GM19099 (cell line): Measurements from ENCODE around the gene ZNF488.

Source experiments
- POLR2A ChIP-seq: IDR thresholded peaks from 3 replicates; pipeline ENCODE4 v1.6.1; 2011; ENCODE audit warnings: low read depth; ENCODE audit not compliant: insufficient read length; ENCODE audit errors: extremely low read depth

Gene ZNF488

GRCh38 chr10:47412869-47413268 is 28.8 kb upstream of the ZNF488 start:
- no peak for TF ChIP-seq POLR2A

- no peak for TF ChIP-seq POLR2A
Measured at GRCh38 chr10:47412177-47412730, 28.2 kb upstream of the ZNF488 start.

GRCh38 chr10:47410862-47411261 is 26.8 kb upstream of the ZNF488 start:
- TF ChIP-seq POLR2A = no peak

GRCh38 chr10:47410271-47410670 is 26.2 kb upstream of the ZNF488 start:
- TF ChIP-seq POLR2A = no peak

GRCh38 chr10:47409866-47410256 is 25.8 kb upstream of the ZNF488 start:
- no peak for TF ChIP-seq POLR2A

- no peak for TF ChIP-seq POLR2A
Measured at GRCh38 chr10:47409171-47409865, 25.2 kb upstream of the ZNF488 start.

- no peak for TF ChIP-seq POLR2A
Measured at GRCh38 chr10:47408606-47409005, 24.5 kb upstream of the ZNF488 start.

- no peak for TF ChIP-seq POLR2A
Measured at GRCh38 chr10:47406870-47407691, 23.0 kb upstream of the ZNF488 start.

GRCh38 chr10:47406548-47406869 is 22.4 kb upstream of the ZNF488 start:
- no peak for TF ChIP-seq POLR2A

- no peak for TF ChIP-seq POLR2A
Measured at GRCh38 chr10:47405857-47406547, 21.9 kb upstream of the ZNF488 start.

- TF ChIP-seq POLR2A = no peak
Measured at GRCh38 chr10:47404937-47405336, 20.8 kb upstream of the ZNF488 start.

- TF ChIP-seq POLR2A = no peak
Measured at GRCh38 chr10:47404446-47404845, 20.4 kb upstream of the ZNF488 start.

GRCh38 chr10:47403446-47404318 is 19.6 kb upstream of the ZNF488 start:
- TF ChIP-seq POLR2A = no peak

GRCh38 chr10:47402641-47403301 is 18.7 kb upstream of the ZNF488 start:
- TF ChIP-seq POLR2A = no peak

GRCh38 chr10:47401874-47402640 is 18.0 kb upstream of the ZNF488 start:
- TF ChIP-seq POLR2A = no peak
